ENCODE results near the gene PRTN3.

DNA sequence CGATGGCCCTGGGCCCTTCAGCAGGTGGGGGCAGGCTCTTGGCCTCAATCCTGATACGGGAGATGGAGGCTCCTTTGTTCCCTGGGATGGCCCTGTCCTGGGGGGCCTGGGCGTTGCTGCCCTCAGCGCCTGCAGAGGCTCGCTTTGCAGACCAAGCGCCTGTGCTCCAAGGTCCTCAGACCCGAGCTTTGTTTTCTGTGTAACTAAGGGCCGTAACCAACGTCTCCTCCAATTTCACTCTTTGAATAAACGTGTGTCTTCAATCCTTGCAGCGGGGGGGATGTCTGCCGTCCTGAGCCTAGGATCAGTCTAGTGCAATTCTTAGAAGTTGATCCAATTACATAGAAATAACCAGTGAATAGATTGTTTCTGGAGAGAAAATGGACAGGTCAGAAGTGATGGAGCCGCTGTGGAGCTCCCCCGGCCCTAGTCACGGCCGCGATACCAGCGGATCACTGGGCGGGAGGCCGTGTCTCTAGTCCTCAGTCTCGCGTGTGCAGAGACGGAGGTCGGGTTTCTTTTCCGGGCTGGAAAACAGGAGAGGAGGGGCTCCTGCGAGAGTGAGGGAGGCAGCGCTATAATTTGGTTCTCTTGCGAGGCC, 38.2 kb upstream of the PRTN3 start:
- TF ChIP-seq YY1 (IDR thresholded peaks at IDR 0.05; ENCODE audit: insufficient read depth, insufficient read length) (no peak), SUZ12 (IDR thresholded peaks at IDR 0.05; ENCODE audit: extremely low read depth, insufficient read depth, insufficient read length) (no peak)
